Lung (tissue), 12 donors: Measurements from ENCODE around the gene BMP6. TPM values are rescaled to one million over a fixed set of nuclear protein-coding genes. Genes with fewer than 3 reads are reported as not detected.

Experiments used
- ATAC-seq: fragments of 200-7000 bp; cut with Tn5 transposase; one replicate; pipeline ENCODE4 v1.9.1; 2020; ENCODE audit warnings: moderate number of reproducible peaks; ENCODE audit not compliant: insufficient read depth, low FRiP score
- DNase-seq, 3 donors: peaks; one replicate each; pipeline ENCODE4 v3.0.0-alpha.2; 2013 to 2017
- H3K27ac ChIP-seq, 2 donors: one replicate each; pipeline ENCODE4 v1.5.1; 2013; ENCODE audit warnings: mild to moderate bottlenecking in 2 of 2, moderate library complexity in 2 of 2, control low read depth in 1 of 2, inconsistent platforms in 1 of 2, low read depth in 1 of 2, low read length in 1 of 2
- H3K27me3 ChIP-seq, 3 donors: one replicate each; pipeline ENCODE4 v1.5.1; 2013; ENCODE audit warnings: low read length in 2 of 3; ENCODE audit not compliant: control insufficient read depth in 3 of 3, insufficient read depth in 3 of 3
- H3K36me3 ChIP-seq, 4 donors: one replicate each; pipeline ENCODE4 v1.5.1; 2013; ENCODE audit warnings: low read length in 4 of 4, mild to moderate bottlenecking in 1 of 4, moderate library complexity in 1 of 4; ENCODE audit not compliant: control insufficient read depth in 4 of 4, insufficient read depth in 4 of 4
- H3K4me1 ChIP-seq, 5 donors: one replicate each; pipeline ENCODE4 v1.5.1; 2013; ENCODE audit warnings: low read length in 5 of 5, mild to moderate bottlenecking in 2 of 5, moderate library complexity in 1 of 5; ENCODE audit not compliant: control insufficient read depth in 5 of 5, insufficient read depth in 5 of 5
- H3K4me3 ChIP-seq: one replicate; pipeline ENCODE4 v1.5.1; 2013; ENCODE audit warnings: mild to moderate bottlenecking, control low read depth, moderate library complexity
- H3K9ac ChIP-seq, 2 donors: one replicate each; pipeline ENCODE4 v1.5.1; 2013; ENCODE audit warnings: low read length in 2 of 2, control low read depth in 1 of 2; ENCODE audit not compliant: insufficient read depth in 1 of 2
- H3K9me3 ChIP-seq, 4 donors: one replicate each; pipeline ENCODE4 v1.5.1; 2013; ENCODE audit warnings: low read length in 3 of 4, mild to moderate bottlenecking in 1 of 4, moderate library complexity in 1 of 4; ENCODE audit not compliant: control insufficient read depth in 4 of 4, insufficient read depth in 3 of 4
- WGBS, 2 donors: extraction: QIAGEN DNeasy Blood & Tissue Kit; methylation state at CpG; one replicate each; pipeline ENCODE4 v1.1.7; 2013; 5-methylcytosine and 5-hydroxymethylcytosine counted together
- polyA plus RNA-seq, 2 donors: library from polyadenylated mRNA; stranded (reverse); fragments of 200-250 nt; gene quantifications; one replicate each; pipeline ENCODE4 v1.2.1, GENCODE V29; 2013
- total RNA-seq, 2 donors: library from RNA; depleted of rRNA in 1 of 2; stranded (reverse); fragments of >200 nt in 1 of 2; gene quantifications; one replicate each; pipeline ENCODE4 v1.2.1, GENCODE V29; 2014 to 2021
- TF ChIP-seq, protein P1 (sequence below): IDR thresholded peaks from 2 replicates; pipeline ENCODE4 v1.5.1; 2012; ENCODE audit warnings: mild to moderate bottlenecking; ENCODE audit errors: control extremely low read depth, extremely low read depth
- donor health status: control.
- donor health status: control.
- donor health status: Bipolar disorder and iron deficiency.
- donor health status: healthy.
- donor health status: DM: yes; HTN: yes; CAD: no.

The BMP6 gene
- total and polyA plus RNA-seq, 4 donors, result 2.3 to 17.3 (median 10.6) TPM

DNA sequence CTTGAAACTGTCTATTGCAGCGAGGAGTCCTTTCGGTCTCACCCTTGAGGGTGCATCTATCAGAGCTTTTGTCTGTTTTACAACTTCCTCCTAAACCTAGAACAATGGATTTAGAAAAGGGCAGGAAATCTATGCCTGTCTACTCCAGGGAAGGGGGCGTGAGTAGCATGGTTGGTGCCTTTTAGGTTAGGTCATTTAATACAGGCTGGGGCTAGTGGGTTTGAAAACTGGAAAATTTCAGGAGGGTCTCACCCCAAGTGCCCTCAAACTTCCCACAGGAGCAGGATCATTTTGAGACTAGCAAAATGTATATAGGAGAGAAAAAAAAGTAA lies 33.5 kb upstream of the BMP6 start:
- Histone ChIP-seq H3K9me3 (no peaks in the 10 kb centered on the region), H3K36me3 (no peaks in the 10 kb centered on the region), H3K27ac (no peak overlapping the region), H3K4me3 (no peak overlapping the region), H3K9ac (no peak overlapping the region), H3K27me3 (no peaks in the 10 kb centered on the region), H3K4me1 (peaks cover 0 to 3% (median 0%) of the 10 kb centered on the region in 5 donors)
- ATAC-seq (no peak), DNase-seq (no peak)
- 49 to 81% methylated on average over 3 of the region's 3 CpGs for WGBS, 2 donors
- TF ChIP-seq, protein P1, sequence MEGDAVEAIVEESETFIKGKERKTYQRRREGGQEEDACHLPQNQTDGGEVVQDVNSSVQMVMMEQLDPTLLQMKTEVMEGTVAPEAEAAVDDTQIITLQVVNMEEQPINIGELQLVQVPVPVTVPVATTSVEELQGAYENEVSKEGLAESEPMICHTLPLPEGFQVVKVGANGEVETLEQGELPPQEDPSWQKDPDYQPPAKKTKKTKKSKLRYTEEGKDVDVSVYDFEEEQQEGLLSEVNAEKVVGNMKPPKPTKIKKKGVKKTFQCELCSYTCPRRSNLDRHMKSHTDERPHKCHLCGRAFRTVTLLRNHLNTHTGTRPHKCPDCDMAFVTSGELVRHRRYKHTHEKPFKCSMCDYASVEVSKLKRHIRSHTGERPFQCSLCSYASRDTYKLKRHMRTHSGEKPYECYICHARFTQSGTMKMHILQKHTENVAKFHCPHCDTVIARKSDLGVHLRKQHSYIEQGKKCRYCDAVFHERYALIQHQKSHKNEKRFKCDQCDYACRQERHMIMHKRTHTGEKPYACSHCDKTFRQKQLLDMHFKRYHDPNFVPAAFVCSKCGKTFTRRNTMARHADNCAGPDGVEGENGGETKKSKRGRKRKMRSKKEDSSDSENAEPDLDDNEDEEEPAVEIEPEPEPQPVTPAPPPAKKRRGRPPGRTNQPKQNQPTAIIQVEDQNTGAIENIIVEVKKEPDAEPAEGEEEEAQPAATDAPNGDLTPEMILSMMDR, result no peak

DNA sequence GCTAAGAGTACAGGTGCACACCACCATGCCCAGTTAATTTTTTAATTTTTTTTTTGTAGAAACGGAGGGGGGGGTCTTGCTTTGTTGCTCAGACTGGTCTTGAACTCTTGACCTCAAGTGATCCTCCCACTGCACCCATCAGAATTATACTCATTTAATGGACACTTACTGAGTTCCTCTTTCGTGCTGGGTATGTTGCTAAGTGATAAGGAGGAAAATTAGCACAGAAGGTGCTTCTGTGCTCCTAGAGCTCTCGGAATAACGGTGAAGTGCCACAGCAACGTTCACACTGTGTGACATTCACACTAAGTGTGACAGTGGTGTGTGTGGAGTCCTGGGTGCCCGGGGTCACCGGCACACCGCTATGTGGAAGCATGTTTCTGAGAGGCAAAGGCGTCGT lies 32.1 kb upstream of the BMP6 start:
- H3K4me3 ChIP-seq, result no peak overlapping the region
- WGBS, 2 donors, result 73 to 79% methylated on average over 10 of the region's 10 CpGs
- no peak overlapping the region for H3K27ac ChIP-seq

DNA sequence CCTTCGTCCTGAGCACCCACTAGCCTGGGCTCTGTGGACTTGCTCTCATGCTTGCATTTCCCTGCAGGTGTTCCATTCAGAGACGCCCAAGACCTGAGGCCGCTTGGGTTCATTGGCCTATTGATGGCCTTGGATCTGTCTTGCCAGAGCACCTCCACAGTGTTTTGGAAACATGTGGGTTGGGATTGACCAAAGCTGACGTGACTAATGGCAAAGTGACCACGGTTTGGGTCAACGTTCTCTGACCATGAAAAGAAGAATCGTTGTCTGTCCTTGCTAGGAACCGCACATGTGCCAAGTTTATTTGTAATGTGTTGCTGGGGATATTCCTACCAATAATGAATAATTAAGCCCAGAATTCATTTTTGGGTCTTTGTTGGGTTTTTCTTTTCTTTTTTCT lies 29.8 kb upstream of the BMP6 start:
- WGBS, 2 donors, result 93 to 95% methylated on average over 8 of the region's 8 CpGs
- no peaks in the 10 kb centered on the region for H3K36me3 ChIP-seq

More for the DNA sequence above, 32.1 kb upstream of the BMP6 start:
- no peaks in the 10 kb centered on the region for H3K9me3 ChIP-seq
- no peak overlapping the region for H3K9ac ChIP-seq
- H3K27me3 ChIP-seq, result no peaks in the 10 kb centered on the region
- DNase-seq (no peak), ATAC-seq (no peak)
- peaks cover 0 to 14% (median 0%) of the 10 kb centered on the region in 5 donors for H3K4me1 ChIP-seq
- H3K36me3 ChIP-seq, result no peaks in the 10 kb centered on the region
- TF ChIP-seq, protein P1, result no peak

DNA sequence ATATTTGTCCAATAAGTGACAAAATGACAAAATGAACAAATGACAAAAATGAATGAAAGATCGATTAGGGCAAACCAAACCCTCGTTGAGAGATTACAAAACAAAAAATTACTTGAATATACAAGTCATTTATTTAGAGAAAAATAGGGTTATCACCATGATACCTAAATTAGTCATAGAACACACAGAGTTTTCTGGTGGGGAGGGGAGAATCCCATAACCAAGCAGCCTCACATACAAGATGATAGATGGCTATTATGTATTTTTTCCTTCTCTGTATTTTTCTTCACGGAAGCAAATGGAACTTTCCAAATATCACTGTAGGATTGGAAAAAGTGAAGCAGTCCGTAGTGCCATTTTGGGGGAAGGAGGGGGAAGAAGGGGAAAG lies 28.5 kb upstream of the BMP6 start:
- Histone ChIP-seq H3K4me1 (peaks cover 0 to 14% (median 0%) of the 10 kb centered on the region in 5 donors), H3K27me3 (no peaks in the 10 kb centered on the region), H3K36me3 (no peaks in the 10 kb centered on the region), H3K9me3 (no peaks in the 10 kb centered on the region), H3K4me3 (no peak overlapping the region), H3K27ac (no peak overlapping the region), H3K9ac (no peak overlapping the region)
- WGBS, 2 donors, result 57 to 59% methylated on average over 4 of the region's 4 CpGs
- no peak for DNase-seq
- no peak for ATAC-seq
- TF ChIP-seq, protein P1, result no peak

More for the DNA sequence above, 29.8 kb upstream of the BMP6 start:
- TF ChIP-seq, protein P1, result no peak
- DNase-seq (no peak), ATAC-seq (no peak)
- H3K27me3 ChIP-seq, result no peaks in the 10 kb centered on the region
- H3K9ac ChIP-seq, result no peak overlapping the region
- no peak overlapping the region for H3K4me3 ChIP-seq
- peaks cover 0 to 14% (median 0%) of the 10 kb centered on the region in 5 donors for H3K4me1 ChIP-seq
- H3K9me3 ChIP-seq, result no peaks in the 10 kb centered on the region
- no peak overlapping the region for H3K27ac ChIP-seq
